Activated T-cell treated with anti-CD3 and anti-CD28 coated beads for 24 hours (primary cell): Measurements from ENCODE around the gene YLPM1.

Experiments
- DNase-seq: peaks from one replicate; pipeline ENCODE4 v3.0.0-alpha.2; 2020; ENCODE audit warnings: low read depth

The YLPM1 gene

GRCh38 chr14:74840603-74841030 lies 77.5 kb downstream of the YLPM1 start:
- no peak for DNase-seq

DNA sequence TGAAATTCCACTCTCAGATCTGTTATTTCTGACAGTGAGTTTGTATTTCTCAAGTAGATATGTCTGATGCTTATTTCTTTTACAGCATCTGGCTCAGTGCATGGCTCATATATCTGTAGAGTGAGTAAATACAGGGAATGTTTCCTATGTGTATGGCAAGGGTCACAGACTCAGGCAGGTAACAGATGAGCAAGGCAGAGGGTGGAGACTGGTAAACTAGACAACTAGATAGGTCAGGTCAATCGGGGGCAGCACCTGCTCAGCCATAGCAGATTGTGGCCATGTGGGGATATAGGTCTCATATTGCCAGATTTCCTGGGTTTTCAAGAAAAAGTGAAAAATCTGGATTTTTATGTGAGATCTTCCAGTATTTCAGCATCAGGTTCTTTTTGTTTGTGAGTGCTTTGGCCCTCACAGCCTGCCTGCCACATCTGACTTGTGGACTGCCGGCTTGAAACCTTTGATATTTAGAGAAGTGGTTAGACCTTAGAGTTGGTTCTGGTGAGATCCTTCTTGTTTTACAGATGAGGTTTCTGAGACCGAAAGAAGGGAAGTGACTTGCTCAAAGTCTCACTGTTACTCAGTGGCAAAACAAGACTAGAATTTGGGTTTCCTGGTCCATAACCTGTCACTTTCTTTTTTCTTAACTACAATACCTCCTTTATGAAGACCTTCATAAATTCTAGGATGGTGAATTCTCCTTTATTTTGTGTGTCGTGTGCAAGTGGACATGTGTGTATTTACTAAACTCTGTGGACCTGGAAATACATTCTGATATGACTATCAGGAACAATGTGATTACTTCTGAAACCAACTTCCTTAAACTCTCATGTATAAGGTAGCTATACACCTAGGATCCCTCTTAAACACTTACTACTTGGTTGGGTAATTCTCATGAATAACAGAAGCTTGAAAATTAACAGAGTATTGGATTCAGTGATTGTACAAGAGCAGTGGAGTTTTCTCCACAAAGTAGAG lies 78.4 kb downstream of the YLPM1 start:
- no peak for DNase-seq

DNA sequence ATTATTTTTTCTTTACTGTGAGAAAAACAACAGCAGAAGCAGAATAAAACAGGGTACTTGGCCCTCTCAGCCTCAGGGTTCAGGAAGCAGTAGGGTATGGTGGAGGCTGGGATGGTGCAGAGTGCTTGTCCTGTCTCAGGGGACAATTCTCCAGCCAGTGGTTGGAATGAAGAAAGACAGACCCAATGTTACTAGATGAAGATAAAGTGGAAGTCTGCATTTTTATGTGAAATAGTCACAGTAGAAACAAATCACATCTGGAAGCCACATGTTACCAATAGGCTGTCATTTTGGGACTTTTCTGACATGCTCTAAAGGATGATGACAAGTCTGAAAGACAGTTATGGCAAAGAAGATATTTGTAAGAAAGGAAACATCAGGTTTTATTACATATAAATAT lies 80.5 kb downstream of the YLPM1 start:
- DNase-seq, result no peak

- no peak for DNase-seq
These were observed 83.1 kb downstream of the YLPM1 start for GRCh38 chr14:74846168-74846567.

DNA sequence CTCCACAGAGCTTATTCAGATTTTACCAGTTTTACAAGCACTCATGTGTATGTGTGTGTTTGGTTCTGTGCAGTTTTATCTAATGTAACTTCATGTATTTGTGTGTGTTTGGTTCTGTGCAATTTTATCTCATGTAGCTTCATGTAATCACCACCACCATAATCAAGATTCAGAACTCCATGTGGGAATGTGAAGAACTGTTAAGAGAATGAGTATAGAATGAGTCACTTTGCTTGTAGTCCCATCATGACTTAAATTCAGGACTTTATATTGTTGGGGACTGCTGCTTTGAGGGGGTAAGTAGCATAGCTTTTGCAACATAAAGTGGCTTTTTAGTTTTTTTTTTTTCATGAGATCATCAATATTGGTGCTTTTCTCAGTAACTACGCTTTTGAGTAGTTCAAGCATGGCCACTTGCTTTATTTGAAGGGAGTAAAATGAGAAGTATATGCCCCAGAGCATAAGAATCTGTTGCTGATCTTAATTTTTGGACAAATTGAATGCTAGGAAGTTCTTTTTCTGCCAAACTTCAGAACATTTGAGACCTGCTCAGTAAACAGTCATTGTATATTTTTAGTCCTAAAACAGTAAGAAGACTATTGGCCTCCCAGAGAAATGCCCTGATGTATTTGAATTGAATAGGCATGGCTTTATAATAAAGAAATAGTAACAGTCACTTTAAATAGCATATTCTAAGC lies 84.0 kb downstream of the YLPM1 start:
- DNase-seq, result no peak

GRCh38 chr14:74848768-74849167 lies 85.7 kb downstream of the YLPM1 start:
- no peak for DNase-seq

DNA sequence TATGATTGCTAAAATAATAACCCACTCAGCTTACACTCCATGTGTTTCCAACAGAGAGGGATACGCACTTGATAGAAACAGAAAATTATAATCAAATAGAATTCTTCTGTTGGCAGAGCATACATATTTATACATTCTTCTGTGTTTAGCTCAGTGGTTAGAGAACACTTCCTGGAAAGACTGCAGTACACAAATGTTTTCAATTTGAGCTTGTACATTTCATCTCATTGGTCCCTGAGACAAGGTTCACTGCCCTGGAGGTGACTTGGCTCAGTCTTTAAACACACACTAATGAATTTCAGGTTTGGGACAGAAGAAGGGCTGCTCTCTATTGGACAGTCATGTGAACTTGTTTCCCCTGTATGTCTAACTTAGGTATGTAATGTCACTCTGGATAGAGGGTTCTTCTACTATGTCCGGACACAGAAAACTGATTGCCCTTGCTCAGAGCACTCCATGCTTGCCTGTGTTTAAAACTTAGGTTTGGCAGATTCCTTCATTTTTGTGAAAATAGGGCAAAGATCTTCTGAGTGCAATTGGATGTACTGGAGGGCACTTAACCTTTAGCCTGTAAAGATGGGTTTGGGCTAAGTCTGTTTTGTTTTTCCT lies 89.9 kb downstream of the YLPM1 start:
- DNase-seq, result no peak

DNA sequence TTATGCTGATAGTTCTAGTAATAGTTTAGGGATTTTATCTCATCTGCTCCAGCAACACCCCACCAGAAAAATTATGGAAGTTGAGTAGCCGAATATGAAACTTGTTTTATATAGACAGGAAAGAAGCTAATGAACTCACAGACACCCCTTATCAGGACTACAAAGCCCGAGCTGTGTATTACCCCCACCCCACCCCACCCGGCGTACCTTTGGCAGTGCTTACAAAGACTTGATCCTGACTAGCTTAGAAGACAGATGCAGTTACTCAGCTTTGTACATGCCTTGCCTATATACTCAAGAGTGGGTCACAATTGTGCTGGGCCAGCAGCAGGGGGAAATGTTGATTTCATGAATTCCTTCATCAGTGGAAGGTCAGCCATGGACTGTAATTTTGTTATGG lies 90.5 kb downstream of the YLPM1 start:
- DNase-seq, result no peak

DNA sequence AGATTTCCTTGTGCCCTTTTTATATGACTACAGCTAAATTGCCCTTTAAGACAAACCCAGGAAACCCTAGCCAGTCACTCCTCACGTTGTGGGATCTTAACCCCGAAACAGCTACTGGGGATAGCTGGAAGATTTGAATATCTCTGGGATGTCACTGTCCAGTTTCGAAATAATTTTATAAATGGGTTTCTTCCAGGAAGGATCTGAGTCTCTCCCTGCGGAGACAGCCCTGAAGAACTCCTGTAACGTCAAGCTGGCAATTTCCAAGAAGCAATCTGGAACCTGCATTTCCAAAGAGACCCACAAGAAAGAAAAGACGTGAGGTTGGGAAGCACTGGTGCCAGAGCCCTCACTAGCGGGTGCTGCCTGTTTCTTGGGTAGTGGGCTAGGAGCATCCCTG lies 91.9 kb downstream of the YLPM1 start:
- DNase-seq, result no peak

- no peak for DNase-seq
These were observed 92.8 kb downstream of the YLPM1 start for GRCh38 chr14:74855945-74856344.

GRCh38 chr14:74856366-74856765 lies 93.2 kb downstream of the YLPM1 start:
- DNase-seq, result no peak

- no peak for DNase-seq
These were observed 94.9 kb downstream of the YLPM1 start for GRCh38 chr14:74858022-74858421.

GRCh38 chr14:74859757-74860552 lies 96.8 kb downstream of the YLPM1 start:
- no peak for DNase-seq

DNA sequence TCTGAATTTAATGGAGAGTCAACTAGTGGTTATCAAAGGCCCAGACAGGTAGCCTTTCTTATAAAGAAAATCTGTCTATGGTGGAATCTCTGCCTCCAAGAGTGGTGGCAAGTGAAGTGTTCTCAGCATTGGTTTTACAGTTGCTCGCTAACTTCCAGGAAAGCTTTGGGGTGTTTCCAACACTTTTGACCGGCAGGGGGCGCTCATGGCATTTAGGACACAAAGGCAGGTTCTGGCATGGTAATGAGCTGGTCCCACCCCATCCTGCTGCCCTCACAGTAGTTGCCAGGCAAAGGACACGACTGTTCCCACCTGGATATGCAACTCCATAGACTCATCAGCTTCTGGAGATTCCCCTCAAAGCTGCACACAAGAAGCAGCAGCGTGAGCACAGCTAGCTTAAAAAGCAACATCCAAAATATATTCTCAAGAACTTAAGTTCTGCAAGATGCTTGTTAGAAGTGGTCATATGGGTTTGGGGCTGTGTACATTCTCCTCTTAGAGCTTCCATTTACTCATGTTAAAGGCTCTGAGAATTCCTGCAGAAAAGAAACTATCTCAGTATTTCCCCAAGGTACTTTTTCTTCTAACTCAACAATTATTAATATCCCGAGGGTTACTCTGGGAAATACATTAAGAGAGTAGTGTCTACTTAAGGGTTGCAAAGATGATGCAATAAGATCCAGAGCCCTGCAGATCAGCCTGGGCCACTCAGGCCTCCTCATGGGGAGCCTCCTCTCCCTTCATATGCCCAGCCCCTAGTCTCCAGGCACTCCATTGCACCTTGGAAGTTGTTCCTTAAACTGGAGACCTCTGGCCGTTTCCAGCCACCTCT lies 98.0 kb downstream of the YLPM1 start:
- DNase-seq, result peak; percentile 84

DNA sequence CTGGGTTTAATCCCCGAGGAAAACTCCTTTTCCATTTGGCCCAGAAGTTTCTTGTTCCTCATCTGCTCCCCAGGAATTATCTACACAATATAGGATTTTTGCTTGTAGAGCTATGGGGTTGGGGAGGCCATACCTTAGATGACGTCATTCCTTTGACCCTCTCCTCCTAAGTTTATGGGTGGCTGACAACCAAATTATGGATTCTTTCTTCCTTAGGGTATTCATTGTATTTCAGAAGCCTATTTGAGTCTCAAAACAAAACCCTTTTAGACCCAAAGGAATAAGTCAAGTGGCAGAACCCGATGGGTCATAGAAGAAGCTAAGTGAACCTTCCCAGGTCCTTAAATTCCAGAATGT lies 98.6 kb downstream of the YLPM1 start:
- no peak for DNase-seq

DNA sequence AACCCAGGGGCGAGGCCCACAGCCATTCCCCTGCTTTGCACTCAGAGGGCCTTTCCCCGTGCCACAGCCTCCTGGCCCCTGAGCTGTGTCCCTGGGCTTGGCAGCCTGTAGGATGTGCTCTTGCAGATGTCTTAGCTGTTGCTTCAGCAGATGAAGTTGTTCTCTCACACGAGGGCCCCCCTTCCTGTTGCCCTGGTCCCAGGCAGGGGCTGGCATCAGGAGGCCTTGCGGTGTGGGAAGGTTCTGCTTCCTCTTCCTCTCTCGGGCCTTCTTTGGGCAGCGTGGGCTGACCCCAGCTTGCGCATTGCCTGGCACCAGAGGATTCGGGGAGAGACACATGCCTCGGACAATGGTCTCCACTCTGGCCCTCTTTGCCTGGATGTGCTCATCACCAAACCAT lies 100.2 kb downstream of the YLPM1 start:
- DNase-seq, result no peak

GRCh38 chr14:74864198-74864597 lies 101.1 kb downstream of the YLPM1 start:
- no peak for DNase-seq

- no peak for DNase-seq
These were observed 102.0 kb downstream of the YLPM1 start for GRCh38 chr14:74865156-74865555.

DNA sequence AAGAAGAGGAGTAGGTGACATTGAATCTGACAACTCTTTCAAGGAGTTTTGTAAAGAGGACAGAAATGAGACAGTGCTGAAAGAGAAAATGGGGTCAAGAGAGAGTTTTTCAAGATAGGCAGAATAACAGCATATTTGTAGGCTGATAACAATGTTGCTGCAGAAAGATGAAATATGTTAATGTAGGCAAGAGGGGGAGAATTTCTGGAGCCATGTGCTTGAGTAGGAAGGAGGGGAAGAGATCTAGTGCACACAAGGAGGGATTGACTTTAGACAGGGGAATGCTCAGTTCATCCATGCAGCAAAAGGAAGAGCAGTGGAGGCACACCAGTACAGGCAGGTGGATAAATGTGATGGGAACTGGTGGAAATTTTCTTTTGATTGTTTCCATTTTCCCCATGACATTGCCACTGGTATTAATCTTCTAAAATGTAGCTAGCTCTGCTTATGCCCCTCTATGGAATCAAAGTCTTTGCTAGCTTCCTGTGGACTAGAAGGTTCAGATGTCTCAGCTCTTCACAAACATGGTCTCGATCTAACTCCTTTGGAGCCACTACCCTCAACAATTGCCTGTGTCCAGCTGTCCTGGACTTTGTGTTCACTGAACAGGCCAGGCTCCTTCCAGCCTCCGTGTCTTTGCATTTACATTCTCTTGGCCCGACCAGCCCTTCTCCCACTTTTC lies 103.7 kb downstream of the YLPM1 start:
- no peak for DNase-seq

DNA sequence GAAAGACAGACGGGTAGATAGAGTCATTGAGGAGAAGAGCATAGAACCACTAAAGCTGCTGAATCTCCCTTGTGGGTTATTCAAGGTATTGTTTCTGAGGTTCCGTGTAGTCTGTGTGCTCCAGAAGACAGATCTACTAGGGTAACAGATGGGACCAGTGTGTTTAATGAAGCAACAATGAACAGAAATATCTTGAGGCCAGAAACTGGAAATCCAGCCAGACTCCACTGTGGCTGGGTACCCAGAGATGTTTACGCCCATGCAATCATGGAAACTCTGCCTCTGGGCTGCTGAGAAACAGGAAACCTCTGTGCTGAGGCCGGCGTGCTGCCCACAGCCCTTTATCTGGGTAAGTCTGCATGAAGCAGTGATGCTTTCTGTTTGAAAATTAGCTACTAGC lies 104.6 kb downstream of the YLPM1 start:
- DNase-seq, result peak; percentile 28

DNA sequence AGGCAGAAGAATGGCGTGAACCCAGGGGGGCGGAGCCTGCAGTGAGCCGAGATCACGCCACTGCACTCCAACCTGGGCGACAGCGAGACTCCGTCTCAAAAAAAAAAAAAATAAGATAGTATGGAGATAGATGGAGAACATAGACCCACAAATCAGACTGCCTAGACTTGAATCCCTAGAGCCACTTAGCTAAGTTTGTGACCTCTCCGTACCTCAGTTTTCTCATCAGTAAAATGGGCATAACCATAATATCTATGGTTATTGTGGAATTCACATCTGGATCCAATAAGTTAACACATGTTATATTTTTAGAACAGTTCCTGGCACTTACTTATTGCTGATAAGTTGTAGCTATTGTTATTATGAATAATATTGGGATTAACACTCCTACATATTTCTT lies 105.6 kb downstream of the YLPM1 start:
- DNase-seq, result no peak
